Body of pancreas (tissue), 4 donors: ENCODE measurements around the gene DNAJC18.
A peak's percentile ranks its signal among the peaks of the same experiment; 100 is the strongest.

Experiments
- POLR2A ChIP-seq, 3 donors: fragments of 450-650 bp; IDR thresholded peaks; one replicate each; pipeline ENCODE4 v1.6.1; 2016; ENCODE audit warnings: antibody characterized with exemption in 3 of 3, mild to moderate bottlenecking in 2 of 3
- TF ChIP-seq, protein P1 (sequence below), 7 experiments: fragments of 450-650 bp in 4 of 7; fragments of 200-600 bp in 3 of 7; sonication (generic) in 3 of 7; IDR thresholded peaks; one replicate each; pipeline ENCODE4 v1.5.1; 2016 to 2019; ENCODE audit warnings: antibody characterized with exemption in 7 of 7

DNA sequence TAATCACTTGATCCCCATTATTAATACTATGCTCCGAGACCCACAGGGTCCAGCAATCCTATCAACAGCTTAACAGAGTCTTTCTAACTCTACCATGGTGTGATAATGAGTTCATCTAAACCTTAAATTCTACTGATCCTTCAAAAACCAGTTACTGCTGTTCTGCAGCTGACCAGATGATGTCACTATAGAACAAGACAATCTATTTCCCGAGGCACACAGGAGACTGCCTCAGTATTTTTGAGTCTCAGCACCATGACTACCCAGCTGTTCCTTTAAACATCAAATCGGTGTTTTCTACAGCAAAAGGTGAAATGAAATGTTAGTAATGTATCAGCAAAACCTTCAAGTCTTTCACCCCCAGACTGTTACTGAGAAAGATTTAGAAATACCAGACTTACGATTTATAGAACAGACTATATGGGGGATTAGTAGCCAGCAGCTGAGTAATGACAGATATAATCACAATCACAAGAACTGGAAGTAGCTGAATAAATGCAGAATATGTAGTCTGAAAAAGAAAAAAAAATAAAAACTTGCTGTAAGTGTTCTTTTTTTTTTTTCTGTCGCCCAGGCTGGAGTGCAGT is 16.9 kb downstream of the DNAJC18 start:
- no peak for TF ChIP-seq POLR2A (IDR thresholded peaks at IDR 0.05)
- TF ChIP-seq, protein P1, sequence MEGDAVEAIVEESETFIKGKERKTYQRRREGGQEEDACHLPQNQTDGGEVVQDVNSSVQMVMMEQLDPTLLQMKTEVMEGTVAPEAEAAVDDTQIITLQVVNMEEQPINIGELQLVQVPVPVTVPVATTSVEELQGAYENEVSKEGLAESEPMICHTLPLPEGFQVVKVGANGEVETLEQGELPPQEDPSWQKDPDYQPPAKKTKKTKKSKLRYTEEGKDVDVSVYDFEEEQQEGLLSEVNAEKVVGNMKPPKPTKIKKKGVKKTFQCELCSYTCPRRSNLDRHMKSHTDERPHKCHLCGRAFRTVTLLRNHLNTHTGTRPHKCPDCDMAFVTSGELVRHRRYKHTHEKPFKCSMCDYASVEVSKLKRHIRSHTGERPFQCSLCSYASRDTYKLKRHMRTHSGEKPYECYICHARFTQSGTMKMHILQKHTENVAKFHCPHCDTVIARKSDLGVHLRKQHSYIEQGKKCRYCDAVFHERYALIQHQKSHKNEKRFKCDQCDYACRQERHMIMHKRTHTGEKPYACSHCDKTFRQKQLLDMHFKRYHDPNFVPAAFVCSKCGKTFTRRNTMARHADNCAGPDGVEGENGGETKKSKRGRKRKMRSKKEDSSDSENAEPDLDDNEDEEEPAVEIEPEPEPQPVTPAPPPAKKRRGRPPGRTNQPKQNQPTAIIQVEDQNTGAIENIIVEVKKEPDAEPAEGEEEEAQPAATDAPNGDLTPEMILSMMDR (IDR thresholded peaks at IDR 0.05): peak; percentile 35 to 85 (median 83)
